Bronchial epithelial cell (primary cell): ENCODE measurements around the gene SMIM32. TPM values are rescaled to one million over a fixed set of nuclear protein-coding genes. Genes with fewer than 3 reads are reported as not detected.

Experiments
- DNase-seq: peaks from one replicate; pipeline ENCODE4 v3.0.0-alpha.2; 2010; ENCODE audit warnings: low read depth
- FAIRE-seq: peaks from 2 replicates; lab custom pipeline; 2011; peaks lifted over from hg19 to GRCh38; lab: Jason Lieb, UNC
- H3K27me3 ChIP-seq: 2 replicates; pipeline ENCODE4 v1.5.1; 2011; ENCODE audit warnings: low read length; ENCODE audit not compliant: control insufficient read depth, insufficient read depth
- H3K36me3 ChIP-seq: 2 replicates; pipeline ENCODE4 v1.5.1; 2011; ENCODE audit warnings: low read length; ENCODE audit not compliant: control insufficient read depth, insufficient read depth
- H3K4me3 ChIP-seq: 2 replicates; pipeline ENCODE4 v1.5.1; 2011; ENCODE audit warnings: mild to moderate bottlenecking, low read depth, low read length, control low read depth
- total RNA-seq: library from RNA; depleted of rRNA; stranded (reverse); fragments of >200 nt; gene quantifications from 2 replicates; pipeline ENCODE4 v1.2.1, GENCODE V29; 2014
- TF ChIP-seq, protein P1 (sequence below): IDR thresholded peaks from 2 replicates; pipeline ENCODE4 v1.5.1; 2011; ENCODE audit warnings: mild to moderate bottlenecking, moderate library complexity, low read length, control low read depth, inconsistent platforms; ENCODE audit not compliant: insufficient read depth, severe bottlenecking

Gene SMIM32
- total RNA-seq, 1 donor from 2014 or later, result not detected

DNA sequence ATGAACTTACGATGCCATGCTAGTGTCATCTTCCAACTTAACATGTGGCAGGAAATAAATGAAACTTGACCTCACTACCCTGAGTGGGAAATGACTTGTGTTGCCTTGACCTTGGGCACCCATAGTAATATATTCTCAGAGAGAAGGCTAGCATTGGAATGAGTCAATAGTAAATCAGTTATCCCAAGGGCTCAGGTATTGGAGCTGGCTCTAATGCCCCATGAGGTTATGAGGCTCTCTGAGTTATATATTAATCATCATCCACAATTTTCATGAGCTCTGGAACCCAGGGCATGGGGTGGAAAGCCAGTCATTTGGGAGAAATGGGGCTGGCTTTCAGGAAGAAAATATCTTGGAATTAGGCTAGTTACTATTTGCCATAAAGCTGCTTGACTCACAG is 42.4 kb upstream of the SMIM32 start:
- DNase-seq (peak; percentile 18), FAIRE-seq (no peak)
- no peak overlapping the region for H3K4me3 ChIP-seq
- H3K36me3 ChIP-seq, result no peaks in the 10 kb centered on the region
- TF ChIP-seq, protein P1, sequence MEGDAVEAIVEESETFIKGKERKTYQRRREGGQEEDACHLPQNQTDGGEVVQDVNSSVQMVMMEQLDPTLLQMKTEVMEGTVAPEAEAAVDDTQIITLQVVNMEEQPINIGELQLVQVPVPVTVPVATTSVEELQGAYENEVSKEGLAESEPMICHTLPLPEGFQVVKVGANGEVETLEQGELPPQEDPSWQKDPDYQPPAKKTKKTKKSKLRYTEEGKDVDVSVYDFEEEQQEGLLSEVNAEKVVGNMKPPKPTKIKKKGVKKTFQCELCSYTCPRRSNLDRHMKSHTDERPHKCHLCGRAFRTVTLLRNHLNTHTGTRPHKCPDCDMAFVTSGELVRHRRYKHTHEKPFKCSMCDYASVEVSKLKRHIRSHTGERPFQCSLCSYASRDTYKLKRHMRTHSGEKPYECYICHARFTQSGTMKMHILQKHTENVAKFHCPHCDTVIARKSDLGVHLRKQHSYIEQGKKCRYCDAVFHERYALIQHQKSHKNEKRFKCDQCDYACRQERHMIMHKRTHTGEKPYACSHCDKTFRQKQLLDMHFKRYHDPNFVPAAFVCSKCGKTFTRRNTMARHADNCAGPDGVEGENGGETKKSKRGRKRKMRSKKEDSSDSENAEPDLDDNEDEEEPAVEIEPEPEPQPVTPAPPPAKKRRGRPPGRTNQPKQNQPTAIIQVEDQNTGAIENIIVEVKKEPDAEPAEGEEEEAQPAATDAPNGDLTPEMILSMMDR, result no peak
- peaks cover 4% of the 10 kb centered on the region for H3K27me3 ChIP-seq

DNA sequence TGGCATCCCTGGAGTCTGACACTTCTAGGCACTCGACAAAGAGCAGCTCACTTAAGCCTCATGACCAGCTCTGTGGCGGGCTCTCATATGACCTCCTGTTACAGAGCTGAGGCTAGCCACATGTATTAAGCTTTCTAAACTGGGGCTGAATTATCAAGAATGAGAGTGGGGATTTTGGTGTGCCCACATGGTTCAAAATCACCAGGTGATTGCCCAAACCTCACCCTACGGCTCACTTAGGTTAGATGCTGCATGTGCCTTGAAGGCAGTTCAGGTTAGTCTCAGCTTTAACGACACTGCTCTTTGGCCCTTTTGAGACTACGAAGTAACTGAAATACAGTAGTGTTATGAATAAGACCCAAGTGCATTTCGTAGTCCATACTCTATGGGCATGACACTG is 39.4 kb upstream of the SMIM32 start:
- DNase-seq, result no peak
- Histone ChIP-seq H3K4me3 (no peak overlapping the region), H3K36me3 (no peaks in the 10 kb centered on the region), H3K27me3 (peaks cover 14% of the 10 kb centered on the region)
- TF ChIP-seq, protein P1, result no peak
- no peak for FAIRE-seq

DNA sequence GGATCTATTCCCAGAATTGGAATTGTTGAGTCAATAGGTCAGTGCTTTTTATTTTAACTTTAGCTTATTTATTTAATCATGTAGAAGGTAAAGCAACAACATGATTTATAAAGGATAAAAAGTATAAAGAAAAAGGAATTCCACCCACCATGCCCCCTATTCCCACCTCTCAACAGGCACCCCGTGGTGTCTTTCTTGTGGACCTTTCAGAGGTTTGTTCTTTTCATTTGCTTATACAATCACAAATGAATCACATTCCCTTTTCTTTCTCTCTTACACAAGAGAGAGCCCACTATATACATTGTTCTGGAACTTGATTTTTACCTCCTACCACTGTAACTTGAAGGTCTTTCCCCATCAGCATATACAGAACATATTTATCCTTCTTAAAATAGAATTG is 37.2 kb upstream of the SMIM32 start:
- TF ChIP-seq, protein P1, result no peak

DNA sequence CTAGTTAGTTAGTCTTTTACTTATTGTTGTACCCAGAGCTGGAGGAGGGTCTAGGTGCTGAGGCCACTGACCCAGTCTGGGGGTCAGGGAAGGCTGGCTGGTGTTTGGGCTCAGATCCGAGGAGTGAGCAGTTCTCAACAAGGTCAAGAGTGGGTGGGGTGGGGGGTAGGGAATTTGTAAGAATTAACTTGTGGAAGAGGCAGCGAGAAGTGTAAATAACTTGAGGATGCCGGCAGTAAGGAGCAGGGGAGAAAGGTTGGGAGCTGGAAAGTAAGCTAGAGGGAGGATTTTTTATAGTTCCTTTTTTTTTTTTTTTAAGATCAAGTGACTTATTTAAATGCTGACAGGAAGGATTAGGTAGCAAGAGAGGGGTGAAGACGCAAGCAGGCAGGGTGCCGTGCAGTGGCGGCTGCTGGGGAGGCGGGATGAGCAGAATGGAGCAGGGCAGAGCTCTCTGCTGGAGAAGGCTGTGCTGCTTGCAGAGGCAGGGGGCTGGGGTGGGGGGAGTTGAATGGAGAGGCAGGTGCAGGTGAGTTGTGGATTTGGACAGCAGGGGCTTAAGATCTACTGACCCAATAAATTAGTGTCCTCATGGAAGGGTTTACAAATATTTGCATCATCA is 35.3 kb upstream of the SMIM32 start:
- no peaks in the 10 kb centered on the region for H3K36me3 ChIP-seq
- FAIRE-seq (no peak), DNase-seq (no peak)
- TF ChIP-seq, protein P1, result no peak
- H3K4me3 ChIP-seq, result no peak overlapping the region
- peaks cover 15% of the 10 kb centered on the region for H3K27me3 ChIP-seq

More for the DNA sequence above, 37.2 kb upstream of the SMIM32 start:
- DNase-seq, result no peak
- H3K36me3 ChIP-seq, result no peaks in the 10 kb centered on the region
- peaks cover 15% of the 10 kb centered on the region for H3K27me3 ChIP-seq
- no peak overlapping the region for H3K4me3 ChIP-seq
- FAIRE-seq, result no peak

DNA sequence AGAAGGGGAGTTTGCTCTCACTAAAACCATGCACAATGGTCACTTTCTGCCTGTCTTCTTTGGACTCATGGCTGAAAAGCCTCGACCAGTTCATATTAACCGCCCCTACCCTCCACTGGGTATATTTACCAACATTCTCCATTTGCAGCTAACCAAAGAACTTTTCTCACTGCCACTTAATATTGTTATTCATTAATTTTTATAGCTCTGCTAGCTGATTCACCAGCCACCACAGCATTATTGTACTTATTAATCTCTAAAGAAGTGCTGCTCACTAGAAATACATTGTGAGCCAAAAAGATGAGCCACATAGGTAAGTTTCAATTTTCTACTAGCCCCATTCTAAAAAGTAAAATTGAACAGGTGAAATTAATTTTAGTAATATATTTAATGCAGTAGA is 33.4 kb upstream of the SMIM32 start:
- FAIRE-seq (no peak), DNase-seq (no peak)
- TF ChIP-seq, protein P1, result no peak

DNA sequence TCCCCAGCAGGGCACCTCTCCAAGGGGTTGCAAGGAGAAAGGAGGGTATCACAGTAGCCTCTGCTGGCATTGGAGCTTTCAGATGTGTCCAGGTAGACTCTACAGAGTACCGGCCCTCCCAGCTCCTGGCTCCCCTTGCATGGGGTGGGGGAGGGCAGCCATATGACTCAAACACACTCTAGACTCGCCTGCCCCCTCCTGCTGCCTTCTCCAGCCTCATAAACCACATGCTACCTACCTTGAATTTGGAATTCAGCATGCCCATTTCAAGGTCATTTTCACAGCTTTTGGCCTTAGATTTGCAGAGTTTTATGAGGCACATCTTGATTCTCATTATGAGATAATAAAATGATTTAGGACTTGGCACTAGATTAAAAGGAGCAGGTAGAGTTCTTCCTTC is 32.8 kb upstream of the SMIM32 start:
- no peaks in the 10 kb centered on the region for H3K36me3 ChIP-seq
- peaks cover 13% of the 10 kb centered on the region for H3K27me3 ChIP-seq
- no peak for DNase-seq
- FAIRE-seq, result no peak
- no peak overlapping the region for H3K4me3 ChIP-seq
- TF ChIP-seq, protein P1, result no peak

More for the DNA sequence above, 33.4 kb upstream of the SMIM32 start:
- peaks cover 13% of the 10 kb centered on the region for H3K27me3 ChIP-seq
- no peaks in the 10 kb centered on the region for H3K36me3 ChIP-seq
- H3K4me3 ChIP-seq, result no peak overlapping the region
